Heart right ventricle (tissue), 16 donors: ENCODE data around the gene CDC20. TPM values are rescaled to one million over a fixed set of nuclear protein-coding genes. Genes with fewer than 3 reads are reported as not detected.

Source experiments
- ATAC-seq, 8 donors: fragments of 200-7000 bp; cut with Tn5 transposase; one replicate each; pipeline ENCODE4 v1.9.1; 2020; ENCODE audit warnings: mild to moderate bottlenecking in 8 of 8, moderate library complexity in 8 of 8, moderate number of reproducible peaks in 1 of 8
- DNase-seq, 2 donors: peaks; one replicate each; pipeline ENCODE4 v3.0.0-alpha.2; 2020
- H3K27ac ChIP-seq, 10 donors: fragments of 200-600 bp; sonication (generic) in 2 of 10; one replicate each; pipeline versions ENCODE4 v1.5.0 to v1.8.0; 2020 to 2022; ENCODE audit warnings: mild to moderate bottlenecking in 3 of 10
- H3K27me3 ChIP-seq, 7 donors: fragments of 200-600 bp; one replicate each; pipeline ENCODE4 v1.8.0; 2021 to 2022; ENCODE audit warnings: mild to moderate bottlenecking in 2 of 7
- H3K36me3 ChIP-seq, 9 donors: fragments of 200-600 bp; sonication (generic) in 1 of 9; one replicate each; pipeline versions ENCODE4 v1.5.0 to v1.8.0; 2020 to 2022; ENCODE audit warnings: mild to moderate bottlenecking in 2 of 9
- H3K4me1 ChIP-seq, 9 donors: fragments of 200-600 bp; sonication (generic) in 1 of 9; one replicate each; pipeline versions ENCODE4 v1.5.0 to v1.8.0; 2020 to 2022; ENCODE audit warnings: mild to moderate bottlenecking in 4 of 9
- H3K4me3 ChIP-seq, 10 donors: fragments of 200-600 bp; sonication (generic) in 2 of 10; one replicate each; pipeline versions ENCODE4 v1.5.0 to v1.8.0; 2020 to 2022; ENCODE audit warnings: mild to moderate bottlenecking in 7 of 10, moderate library complexity in 2 of 10
- H3K9me3 ChIP-seq, 11 donors: fragments of 200-600 bp in 10 of 11; sonication (generic) in 2 of 11; one replicate each; pipeline versions ENCODE4 v1.5.0 to v1.8.0; 2013 to 2022; ENCODE audit warnings: mild to moderate bottlenecking in 2 of 11, control low read depth in 1 of 11, moderate library complexity in 1 of 11
- CTCF ChIP-seq, 9 donors: fragments of 200-600 bp; sonication (generic) in 2 of 9; IDR thresholded peaks; one replicate each; pipeline versions ENCODE4 v1.5.0 to v1.8.0; 2021 to 2022; ENCODE audit warnings: antibody characterized with exemption in 9 of 9, mild to moderate bottlenecking in 5 of 9, moderate library complexity in 1 of 9
- WGBS, 2 donors: extraction: QIAGEN DNeasy Blood & Tissue Kit; methylation state at CpG; one replicate each; pipeline ENCODE4 v1.1.7; 2013; ENCODE audit warnings: inconsistent platforms in 1 of 2; 5-methylcytosine and 5-hydroxymethylcytosine counted together
- intact Hi-C, 10 donors: fragments of 100-400 bp; cut with DNase I; formaldehyde crosslinking; loops; one replicate each; pipeline versions ENCODE4 v1.11.1 to v1.14.2; 2022
- long read RNA-seq, 3 donors: library from polyadenylated mRNA; unstranded; transcript quantifications; one replicate each; pipeline ENCODE4 v2.0.0, GENCODE V29; 2020 to 2021
- polyA plus RNA-seq, 2 donors: library from polyadenylated mRNA; stranded (reverse); fragments of 200-250 nt; gene quantifications; one replicate each; pipeline ENCODE4 v1.2.3, GENCODE V29; 2013
- total RNA-seq, 10 donors: library from RNA; stranded (reverse); fragmentation: NEBNext Ultra II Directional in 3 of 10; extraction: Animal tissue kit (Norgen Biotek cat#: 25700) in 3 of 10; gene quantifications; one replicate each; pipeline versions ENCODE4 v1.2.1 to v1.2.4, GENCODE V29; 2021 to 2023
- donor health status: Arrhythmogenic right ventricular cardiomyopathy.
- donor health status: ischemic (EF 13 %, LVEDD 7.1; RV severe dilation, severe dysfunction).
- donor health status: healthy with polysubstance abuse.
- donor health status: DM: no; HTN: yes; CAD: no.
- donor health status: DM: no; HTN: no; CAD: no.
- donor health status: ischemic (EF 25% LVEDD 6.9; RV normal size, moderate dysfunction).
- donor health status: ischemic (EF 25% LVEDD 5.7; RV mildly dilated, moderate dysfunction).
- donor health status: healthy.
- donor health status: DM: yes; HTN: yes; CAD: no.
- donor health status: Ischemic cardiomyopathy.
- donor health status: ischemic (EF 35%, LVEDD 5.7; RV mildly dilated, moderate dysfunction).
- donor health status: nonischemic (EF 11% LVEDD 7.7; RV severe dilation, severe dysfunction).
- donor health status: DM: yes; HTN: yes; CAD: no.
- donor health status: PGD.
- donor health status: ischemic (EF 29% LVEDD 5.4; RV normal size, mild dysfunction).
- donor health status: nonischemic (EF 23%, LVEDD 6.1; RV moderate dilation, normal function).

Gene CDC20
- total RNA-seq (1 to 10 TPM in 6 of 10 donors, under 1 TPM in 4; 0.15 to 9.6 (median 1.5) TPM), polyA plus RNA-seq (1 to 10 TPM in 1 of 2 donors, under 1 TPM in 1; 0.49 to 1.2 TPM)
- long read RNA-seq, donor 1, partial matches to known transcripts: 0 of 4 reads
- long read RNA-seq, donor 1, other reads (novel, unspliced or antisense): 1 of 4 reads
- long read RNA-seq, donor 2, partial matches to known transcripts: 1 of 4 reads
- long read RNA-seq, donor 2, other reads (novel, unspliced or antisense): 0 of 4 reads
- long read RNA-seq, donor 3, partial matches to known transcripts: 0 of 4 reads
- long read RNA-seq, donor 3, other reads (novel, unspliced or antisense): 0 of 4 reads

- DNase-seq (peak; percentile 99), ATAC-seq (peak; percentile 98 to 99 (median 99))
- Histone ChIP-seq H3K27ac (peak within 1 kb of the TSS; percentile 72 to 97 (median 94)), H3K9me3 (no peaks in the 10 kb centered on the region), H3K36me3 (peaks cover 0 to 42% (median 22%) of the 10 kb centered on the region in 9 donors), H3K4me3 (peak within 1 kb of the TSS; percentile 2 to 83 (median 72)), H3K27me3 (no peaks in the 10 kb centered on the region), H3K4me1 (peaks cover 2 to 41% (median 13%) of the 10 kb centered on the region in 9 donors)
- 1 to 3% methylated on average over 59 of the region's 59 CpGs for WGBS, 2 donors
- intact Hi-C loops: loop anchor here in 4 of 10 donors (1.0 to 5.0 kb wide), 4 partner anchors 56 to 122 kb away; no protein-coding TSS in a partner anchor
- no peak for TF ChIP-seq CTCF (IDR thresholded peaks at IDR 0.05)
Observed at GRCh38 chr1:43358746-43359693, at the start of gene CDC20. CDC20 (plus strand) TSS chr1:43358981; CDS start chr1:43359216, 235 bp downstream.

DNA sequence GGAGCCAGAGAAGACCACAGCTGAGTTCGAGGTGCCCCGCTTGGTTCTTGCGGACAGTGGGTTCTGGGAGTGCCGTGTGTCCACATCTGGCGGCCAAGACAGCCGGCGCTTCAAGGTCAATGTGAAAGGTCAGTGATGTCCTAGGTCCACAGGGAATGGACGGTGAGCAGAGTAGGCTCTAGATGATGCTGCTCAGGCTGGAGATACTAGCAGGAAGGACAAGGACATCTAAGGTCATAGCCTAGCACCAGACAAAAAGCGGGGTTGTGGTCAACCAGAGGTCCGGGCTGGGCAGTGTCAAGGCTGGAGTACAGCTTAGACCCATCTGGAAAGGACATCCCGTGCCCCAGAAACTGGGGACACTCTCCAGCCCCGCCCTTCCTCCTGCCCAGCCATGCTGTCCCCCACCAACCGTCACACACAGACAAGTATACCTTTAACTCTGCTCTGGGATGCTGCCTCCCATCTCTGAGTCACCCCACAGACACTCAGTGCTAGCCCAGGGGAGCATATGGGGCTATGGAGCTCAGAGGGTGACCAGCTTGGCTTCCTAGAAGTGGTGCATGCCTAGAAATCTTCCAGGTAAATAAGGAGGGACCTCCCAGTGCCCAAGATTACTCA is 49.3 kb upstream of the CDC20 start:
- intact Hi-C loops: no loop called here
- no peak for DNase-seq
- Histone ChIP-seq H3K9me3 (no peaks in the 10 kb centered on the region), H3K36me3 (peaks cover 0 to 86% (median 0%) of the 10 kb centered on the region in 9 donors), H3K4me1 (peaks cover under 1 to 23% (median 5%) of the 10 kb centered on the region in 9 donors), H3K27me3 (no peaks in the 10 kb centered on the region), H3K4me3 (no peak overlapping the region), H3K27ac (no peak overlapping the region)
- WGBS, 2 donors: 87 to 88% methylated on average over 13 of the region's 13 CpGs
- TF ChIP-seq CTCF (IDR thresholded peaks at IDR 0.05): no peak
- no peak for ATAC-seq

DNA sequence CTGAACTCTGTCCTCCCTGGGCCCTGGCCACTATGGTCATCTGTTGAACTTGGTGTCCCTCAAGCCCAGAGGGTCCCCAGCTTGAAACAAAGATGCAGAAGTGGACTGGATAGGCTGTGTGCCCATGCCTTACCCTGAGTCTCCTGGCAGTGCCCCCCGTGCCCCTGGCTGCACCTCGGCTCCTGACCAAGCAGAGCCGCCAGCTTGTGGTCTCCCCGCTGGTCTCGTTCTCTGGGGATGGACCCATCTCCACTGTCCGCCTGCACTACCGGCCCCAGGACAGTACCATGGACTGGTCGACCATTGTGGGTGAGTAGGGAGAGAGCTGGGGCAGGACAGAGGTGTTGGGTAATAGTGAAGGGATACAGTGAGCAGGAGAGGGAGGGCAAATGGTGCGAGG is 47.3 kb upstream of the CDC20 start:
- no peak overlapping the region for H3K27ac ChIP-seq
- ATAC-seq (no peak), DNase-seq (no peak)
- H3K4me1 ChIP-seq: peaks cover 0 to 17% (median 0%) of the 10 kb centered on the region in 9 donors
- H3K9me3 ChIP-seq: no peaks in the 10 kb centered on the region
- 95 to 97% methylated on average over 9 of the region's 9 CpGs for WGBS, 2 donors
- H3K27me3 ChIP-seq: no peaks in the 10 kb centered on the region
- no peak overlapping the region for H3K4me3 ChIP-seq
- intact Hi-C loops: no loop called here
- TF ChIP-seq CTCF (IDR thresholded peaks at IDR 0.05): no peak
- H3K36me3 ChIP-seq: peaks cover 0 to 89% (median 0%) of the 10 kb centered on the region in 9 donors

DNA sequence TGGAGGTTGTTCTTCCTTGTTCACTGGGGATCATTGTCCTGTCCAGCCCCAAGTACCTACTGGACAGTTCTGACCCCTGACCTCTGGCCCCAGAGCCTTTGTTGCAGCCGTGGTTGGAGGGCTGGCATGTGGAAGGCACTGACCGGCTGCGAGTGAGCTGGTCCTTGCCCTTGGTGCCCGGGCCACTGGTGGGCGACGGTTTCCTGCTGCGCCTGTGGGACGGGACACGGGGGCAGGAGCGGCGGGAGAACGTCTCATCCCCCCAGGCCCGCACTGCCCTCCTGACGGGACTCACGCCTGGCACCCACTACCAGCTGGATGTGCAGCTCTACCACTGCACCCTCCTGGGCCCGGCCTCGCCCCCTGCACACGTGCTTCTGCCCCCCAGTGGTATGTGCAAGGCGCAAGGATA is 46.6 kb upstream of the CDC20 start:
- WGBS, 2 donors: 92 to 93% methylated on average over 19 of the region's 19 CpGs
- no peak for TF ChIP-seq CTCF (IDR thresholded peaks at IDR 0.05)
- no peaks in the 10 kb centered on the region for H3K9me3 ChIP-seq
- H3K4me3 ChIP-seq: no peak overlapping the region
- intact Hi-C loops: no loop called here
- DNase-seq (no peak), ATAC-seq (no peak)
- no peak overlapping the region for H3K27ac ChIP-seq
- H3K4me1 ChIP-seq: peaks cover 0 to 17% (median 0%) of the 10 kb centered on the region in 9 donors
- peaks cover 0 to 87% (median 0%) of the 10 kb centered on the region in 9 donors for H3K36me3 ChIP-seq
- H3K27me3 ChIP-seq: no peaks in the 10 kb centered on the region
